ENCODE data around the gene ATG9B. TPM values are rescaled to one million over a fixed set of nuclear protein-coding genes. Genes with fewer than 3 reads are reported as not detected.

Gene ATG9B
- total RNA-seq, 1 experiment from 2014 or later: 0.98 TPM

GRCh38 chr7:151017370-151017952 is 6.8 kb downstream of the ATG9B start:
- no peaks in the 10 kb centered on the region for H3K27me3 ChIP-seq (ENCODE audit: control insufficient read depth, insufficient read depth, low read length)
- H3K36me3 ChIP-seq (ENCODE audit: control insufficient read depth, insufficient read depth, low read length): no peaks in the 10 kb centered on the region
- no TSS peak for BruUV-seq (replicated peaks)
- intact Hi-C loops (cut with micrococcal nuclease; ENCODE audit: unreplicated experiment): loop anchor here (5.0 kb wide), 1 partner anchor 55 kb away; no protein-coding TSS in a partner anchor
- DNase-seq (ENCODE audit: low read depth, low spot score) (no peak), ATAC-seq (peak; percentile 35; the same call in 1 of the 2 replicates)
- H3K9me3 ChIP-seq (ENCODE audit: control insufficient read depth, insufficient read depth, low read depth, low read length): no peaks in the 10 kb centered on the region
- peaks cover 8% of the 10 kb centered on the region; the same call in 1 of the 2 replicates for H3K4me1 ChIP-seq (ENCODE audit: control insufficient read depth, insufficient read depth, low read length)
- no peak overlapping the region for H3K27ac ChIP-seq (ENCODE audit: low read length)
- TF ChIP-seq CTCF (IDR thresholded peaks at IDR 0.05) (no peak), TCF7L2 (IDR thresholded peaks at IDR 0.05; ENCODE audit: low read depth, low read length) (no peak), POLR2AphosphoS5 (IDR thresholded peaks at IDR 0.05; ENCODE audit: low read depth, low read length) (no peak), SIN3A (IDR thresholded peaks at IDR 0.05; ENCODE audit: borderline replicate concordance, insufficient read depth, low read depth, low read length) (no peak), REST (IDR thresholded peaks at IDR 0.05; ENCODE audit: insufficient read depth in 1 of 2, low read depth in 2 of 2, low read length in 1 of 2) (no peak)
- H3K4me3 ChIP-seq (ENCODE audit: low read depth in 2 of 2, low read length in 2 of 2): peak overlapping the region; percentile 7 to 52; a peak in 3 of 4 replicates
- CTCF ChIA-PET: interaction anchor here (0.5 to 2.6 kb wide), 3 partner anchors 7 to 91 kb away, joined by 4 to 12 read pairs (median 11); no protein-coding TSS in a partner anchor
- in situ Hi-C loops (cut with HindIII; ENCODE audit: low pct_unique_long_range_greater_than_20kb, low sequenced_read_pairs): no loop called here
- POLR2A ChIA-PET: no interaction called here

- ATAC-seq: no peak
Measured at GRCh38 chr7:151016942-151017341, 7.4 kb downstream of the ATG9B start.

More at GRCh38 chr7:151016942-151017341, 7.4 kb downstream of the ATG9B start:
- Histone ChIP-seq H3K27ac (ENCODE audit: low read length) (no peak overlapping the region), H3K4me3 (ENCODE audit: low read depth in 2 of 2, low read length in 2 of 2) (no peak overlapping the region), H3K9me3 (ENCODE audit: control insufficient read depth, insufficient read depth, low read depth, low read length) (no peaks in the 10 kb centered on the region), H3K27me3 (ENCODE audit: control insufficient read depth, insufficient read depth, low read length) (no peaks in the 10 kb centered on the region), H3K4me1 (ENCODE audit: control insufficient read depth, insufficient read depth, low read length) (peaks cover 10% of the 10 kb centered on the region), H3K36me3 (ENCODE audit: control insufficient read depth, insufficient read depth, low read length) (no peaks in the 10 kb centered on the region)
- ChIA-PET CTCF (no interaction called here), POLR2A (no interaction called here)
- intact Hi-C loops (cut with micrococcal nuclease; ENCODE audit: unreplicated experiment) (loop anchor here (5.0 kb wide), 1 partner anchor 55 kb away; no protein-coding TSS in a partner anchor), in situ Hi-C loops (cut with HindIII; ENCODE audit: low pct_unique_long_range_greater_than_20kb, low sequenced_read_pairs) (no loop called here)
- TF ChIP-seq CTCF (IDR thresholded peaks at IDR 0.05) (no peak), SIN3A (IDR thresholded peaks at IDR 0.05; ENCODE audit: borderline replicate concordance, insufficient read depth, low read depth, low read length) (no peak), TCF7L2 (IDR thresholded peaks at IDR 0.05; ENCODE audit: low read depth, low read length) (no peak)
- BruUV-seq (replicated peaks): no TSS peak
- no peak for DNase-seq (ENCODE audit: low read depth, low spot score)

Data from Panc1 (cell line).